ENCODE results near the gene FCMR.

Gene FCMR

GRCh38 chr1:206916000-206916709 lies 5.6 kb downstream of the FCMR start:
- no peak overlapping the region for H3K4me3 Mint-ChIP-seq
- no peaks in the 10 kb centered on the region for H3K9me3 Mint-ChIP-seq
- H3K27me3 Mint-ChIP-seq: no peaks in the 10 kb centered on the region
- peaks cover 12% of the 10 kb centered on the region for H3K36me3 Mint-ChIP-seq
- H3K27ac Mint-ChIP-seq: peak overlapping the region; percentile 96
- peaks cover 87% of the 10 kb centered on the region for H3K4me1 Mint-ChIP-seq

- H3K36me3 Mint-ChIP-seq: peaks cover 12% of the 10 kb centered on the region
- peaks cover 87% of the 10 kb centered on the region for H3K4me1 Mint-ChIP-seq
- H3K4me3 Mint-ChIP-seq: no peak overlapping the region
- no peaks in the 10 kb centered on the region for H3K9me3 Mint-ChIP-seq
- H3K27ac Mint-ChIP-seq: peak overlapping the region; percentile 96
- no peaks in the 10 kb centered on the region for H3K27me3 Mint-ChIP-seq
Measured at GRCh38 chr1:206915030-206915735, 6.6 kb downstream of the FCMR start.

GRCh38 chr1:206913766-206914537 lies 7.8 kb downstream of the FCMR start:
- H3K36me3 Mint-ChIP-seq: peaks cover 12% of the 10 kb centered on the region
- H3K27ac Mint-ChIP-seq: peak overlapping the region; percentile 96
- H3K27me3 Mint-ChIP-seq: no peaks in the 10 kb centered on the region
- H3K4me1 Mint-ChIP-seq: peaks cover 87% of the 10 kb centered on the region
- H3K9me3 Mint-ChIP-seq: no peaks in the 10 kb centered on the region
- H3K4me3 Mint-ChIP-seq: peak overlapping the region; percentile 60

- Mint-ChIP-seq H3K4me3 (peak overlapping the region; percentile 11), H3K27me3 (no peaks in the 10 kb centered on the region), H3K27ac (peak overlapping the region; percentile 91), H3K9me3 (no peaks in the 10 kb centered on the region), H3K36me3 (peaks cover 15% of the 10 kb centered on the region), H3K4me1 (peaks cover 91% of the 10 kb centered on the region)
Measured at GRCh38 chr1:206912445-206913095, 9.2 kb downstream of the FCMR start.

- Mint-ChIP-seq H3K27ac (peak overlapping the region; percentile 49), H3K9me3 (no peaks in the 10 kb centered on the region), H3K4me3 (no peak overlapping the region), H3K36me3 (peaks cover 12% of the 10 kb centered on the region), H3K4me1 (peaks cover 91% of the 10 kb centered on the region), H3K27me3 (no peaks in the 10 kb centered on the region)
Measured at GRCh38 chr1:206911064-206911663, 10.6 kb downstream of the FCMR start.

GRCh38 chr1:206909883-206910318 lies 11.8 kb downstream of the FCMR start:
- peaks cover 91% of the 10 kb centered on the region for H3K4me1 Mint-ChIP-seq
- H3K4me3 Mint-ChIP-seq: peak overlapping the region; percentile 49
- peaks cover 19% of the 10 kb centered on the region for H3K36me3 Mint-ChIP-seq
- H3K27me3 Mint-ChIP-seq: no peaks in the 10 kb centered on the region
- peak overlapping the region; percentile 38 for H3K27ac Mint-ChIP-seq
- no peaks in the 10 kb centered on the region for H3K9me3 Mint-ChIP-seq

GRCh38 chr1:206909161-206909882 lies 12.4 kb downstream of the FCMR start:
- Mint-ChIP-seq H3K4me1 (peaks cover 91% of the 10 kb centered on the region), H3K36me3 (peaks cover 23% of the 10 kb centered on the region), H3K4me3 (peak overlapping the region; percentile 66), H3K27me3 (no peaks in the 10 kb centered on the region), H3K9me3 (no peaks in the 10 kb centered on the region), H3K27ac (peak overlapping the region; percentile 91)

- H3K27me3 Mint-ChIP-seq: no peaks in the 10 kb centered on the region
- peaks cover 34% of the 10 kb centered on the region for H3K36me3 Mint-ChIP-seq
- peak overlapping the region; percentile 55 for H3K4me3 Mint-ChIP-seq
- H3K9me3 Mint-ChIP-seq: no peaks in the 10 kb centered on the region
- peaks cover 91% of the 10 kb centered on the region for H3K4me1 Mint-ChIP-seq
- H3K27ac Mint-ChIP-seq: peak overlapping the region; percentile 75
Measured at GRCh38 chr1:206908038-206908437, 13.7 kb downstream of the FCMR start.

GRCh38 chr1:206907304-206907991 lies 14.3 kb downstream of the FCMR start:
- Mint-ChIP-seq H3K36me3 (peaks cover 36% of the 10 kb centered on the region), H3K4me3 (no peak overlapping the region), H3K4me1 (peaks cover 91% of the 10 kb centered on the region), H3K27ac (peak overlapping the region; percentile 75), H3K9me3 (no peaks in the 10 kb centered on the region), H3K27me3 (no peaks in the 10 kb centered on the region)

- no peaks in the 10 kb centered on the region for H3K9me3 Mint-ChIP-seq
- H3K4me1 Mint-ChIP-seq: peaks cover 90% of the 10 kb centered on the region
- peaks cover 35% of the 10 kb centered on the region for H3K36me3 Mint-ChIP-seq
- H3K27me3 Mint-ChIP-seq: no peaks in the 10 kb centered on the region
- peak overlapping the region; percentile 73 for H3K4me3 Mint-ChIP-seq
- H3K27ac Mint-ChIP-seq: peak overlapping the region; percentile 96
Measured at GRCh38 chr1:206905295-206906164, 16.2 kb downstream of the FCMR start.

GRCh38 chr1:206904423-206905142 lies 17.2 kb downstream of the FCMR start:
- H3K4me1 Mint-ChIP-seq: peaks cover 92% of the 10 kb centered on the region
- no peaks in the 10 kb centered on the region for H3K27me3 Mint-ChIP-seq
- H3K27ac Mint-ChIP-seq: peak overlapping the region; percentile 96
- H3K9me3 Mint-ChIP-seq: no peaks in the 10 kb centered on the region
- H3K36me3 Mint-ChIP-seq: peaks cover 35% of the 10 kb centered on the region
- peak overlapping the region; percentile 73 for H3K4me3 Mint-ChIP-seq

- no peaks in the 10 kb centered on the region for H3K27me3 Mint-ChIP-seq
- no peaks in the 10 kb centered on the region for H3K9me3 Mint-ChIP-seq
- peak overlapping the region; percentile 49 for H3K27ac Mint-ChIP-seq
- no peak overlapping the region for H3K4me3 Mint-ChIP-seq
- peaks cover 33% of the 10 kb centered on the region for H3K36me3 Mint-ChIP-seq
- peaks cover 93% of the 10 kb centered on the region for H3K4me1 Mint-ChIP-seq
Measured at GRCh38 chr1:206903687-206904086, 18.1 kb downstream of the FCMR start.

- Mint-ChIP-seq H3K9me3 (no peaks in the 10 kb centered on the region), H3K36me3 (peaks cover 29% of the 10 kb centered on the region), H3K4me3 (no peak overlapping the region), H3K27ac (peak overlapping the region; percentile 53), H3K27me3 (no peaks in the 10 kb centered on the region), H3K4me1 (peaks cover 91% of the 10 kb centered on the region)
Measured at GRCh38 chr1:206902702-206903101, 19.0 kb downstream of the FCMR start.
